ENCODE measurements around the gene SLC16A5. TPM values are rescaled to one million over a fixed set of nuclear protein-coding genes. Genes with fewer than 3 reads are reported as not detected.

Gene SLC16A5
- total RNA-seq, 2 donors from 2014 or later = 26.6 to 39.6 TPM

GRCh38 chr17:75146592-75146991 lies 58.8 kb downstream of the SLC16A5 start:
- intact Hi-C loops (cut with DNase I, micrococcal nuclease) = no loop called here
- ATAC-seq (no peak), DNase-seq (no peak)

- ATAC-seq = peak; percentile 93
- no peak for DNase-seq
- intact Hi-C loops (cut with DNase I, micrococcal nuclease) = no loop called here
Observed at GRCh38 chr17:75147878-75148546, 60.3 kb downstream of the SLC16A5 start.

GRCh38 chr17:75151930-75152329 lies 64.2 kb downstream of the SLC16A5 start:
- DNase-seq (no peak), ATAC-seq (no peak)
- intact Hi-C loops (cut with DNase I, micrococcal nuclease) = no loop called here

GRCh38 chr17:75152523-75152921 lies 64.8 kb downstream of the SLC16A5 start:
- intact Hi-C loops (cut with DNase I, micrococcal nuclease) = no loop called here
- DNase-seq (no peak), ATAC-seq (no peak)

GRCh38 chr17:75152922-75153779 lies 65.4 kb downstream of the SLC16A5 start:
- ATAC-seq = peak; percentile 74
- peak; percentile 72 to 74 for DNase-seq
- intact Hi-C loops (cut with DNase I, micrococcal nuclease) = no loop called here

GRCh38 chr17:75153780-75154194 lies 66.0 kb downstream of the SLC16A5 start:
- DNase-seq = peak in 1 of 2 donors; percentile 48
- ATAC-seq = peak; percentile 30
- intact Hi-C loops (cut with DNase I, micrococcal nuclease) = no loop called here

GRCh38 chr17:75154195-75155106 lies 66.7 kb downstream of the SLC16A5 start, which contains the start of gene JPT1:
Gene JPT1 (minus strand): TSS chr17:75154512. CDS start chr17:75154397, 115 bp downstream.
- ATAC-seq (peak; percentile 91), DNase-seq (peak; percentile 99)
- intact Hi-C loops (cut with DNase I, micrococcal nuclease) = no loop called here

GRCh38 chr17:75155191-75155601 lies 67.4 kb downstream of the SLC16A5 start:
- DNase-seq (no peak), ATAC-seq (no peak)
- intact Hi-C loops (cut with DNase I, micrococcal nuclease) = no loop called here

Other genes starting within 250 kb of the SLC16A5 start
- gene GRIN2C, start 228.1 kb upstream of the SLC16A5 start, total RNA-seq = under 1 TPM; 0.09 to 0.45 TPM
- 10 to 100 TPM; 13.0 to 17.0 TPM for gene FDXR, start 215.0 kb upstream of the SLC16A5 start, total RNA-seq
- gene FADS6, start 194.3 kb upstream of the SLC16A5 start, total RNA-seq = 1 to 10 TPM; 1.1 to 6.4 TPM
- gene USH1G, start 164.7 kb upstream of the SLC16A5 start, total RNA-seq = under 1 TPM in 1 of 2 donors, not detected in 1; 0.31 TPM
- gene OTOP2, start 163.7 kb upstream of the SLC16A5 start, total RNA-seq = 10 to 100 TPM; 52.3 to 70.3 TPM
- gene OTOP3, start 152.1 kb upstream of the SLC16A5 start, total RNA-seq = 1 to 10 TPM; 1.4 to 2.4 TPM
- 10 to 100 TPM; 55.4 to 69.3 TPM for gene HID1, start 115.2 kb upstream of the SLC16A5 start, total RNA-seq
- 1 to 10 TPM; 3.1 to 3.2 TPM for gene CDR2L, start 100.3 kb upstream of the SLC16A5 start, total RNA-seq
- gene MRPL58, start 75.3 kb upstream of the SLC16A5 start, total RNA-seq = 10 to 100 TPM; 23.6 to 30.4 TPM
- 100 to 1,000 TPM; 310 to 381 TPM for gene ATP5PD, start 41.0 kb upstream of the SLC16A5 start, total RNA-seq
- 10 to 100 TPM; 16.7 to 19.7 TPM for gene KCTD2, start 40.7 kb upstream of the SLC16A5 start, total RNA-seq
- 10 to 100 TPM; 20.3 to 29.9 TPM for gene ARMC7, start 22.0 kb downstream of the SLC16A5 start, total RNA-seq
- gene NT5C, start 43.8 kb downstream of the SLC16A5 start, total RNA-seq = 10 to 100 TPM; 77.6 to 86.6 TPM
- gene JPT1, start 66.6 kb downstream of the SLC16A5 start, total RNA-seq = 100 to 1,000 TPM; 212 to 220 TPM
- 100 to 1,000 TPM; 235 to 254 TPM for gene SUMO2, start 95.0 kb downstream of the SLC16A5 start, total RNA-seq
- 10 to 100 TPM; 43.9 to 56.3 TPM for gene NUP85, start 117.7 kb downstream of the SLC16A5 start, total RNA-seq
- 10 to 100 TPM; 39.9 to 46.5 TPM for gene GGA3, start 173.7 kb downstream of the SLC16A5 start, total RNA-seq
- gene MRPS7, start 173.9 kb downstream of the SLC16A5 start, total RNA-seq = 10 to 100 TPM; 48.1 to 66.9 TPM
- 10 to 100 TPM; 18.4 to 24.7 TPM for gene MIF4GD, start 183.3 kb downstream of the SLC16A5 start, total RNA-seq
- 10 to 100 TPM; 10.7 to 14.0 TPM for gene SLC25A19, start 201.5 kb downstream of the SLC16A5 start, total RNA-seq

Measured in left colon (tissue), 2 donors.